PC-9 (cell line): ENCODE results near the gene PITX3.

ENCODE experiments used
- CTCF ChIP-seq: fragments of 200-600 bp; sonication (generic); conservative IDR thresholded peaks from 2 replicates; pipeline ENCODE4 v1.6.1; 2017; ENCODE audit warnings: mixed run types, antibody characterized with exemption, mild to moderate bottlenecking, moderate library complexity
- EZH2 ChIP-seq: fragments of 200-600 bp; sonication (generic); IDR thresholded peaks from 2 replicates; pipeline ENCODE4 v1.8.0; 2017; ENCODE audit warnings: antibody characterized with exemption, low read depth

- no peak for TF ChIP-seq CTCF
- no peak for TF ChIP-seq EZH2
Observed at GRCh38 chr10:102234888-102235597, 6.3 kb downstream of the PITX3 start.
